ENCODE data around the gene FAM241B. TPM values are rescaled to one million over a fixed set of nuclear protein-coding genes. Genes with fewer than 3 reads are reported as not detected.

FAM241B gene, protein sequence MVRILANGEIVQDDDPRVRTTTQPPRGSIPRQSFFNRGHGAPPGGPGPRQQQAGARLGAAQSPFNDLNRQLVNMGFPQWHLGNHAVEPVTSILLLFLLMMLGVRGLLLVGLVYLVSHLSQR
- 33.4 TPM for total RNA-seq

DNA sequence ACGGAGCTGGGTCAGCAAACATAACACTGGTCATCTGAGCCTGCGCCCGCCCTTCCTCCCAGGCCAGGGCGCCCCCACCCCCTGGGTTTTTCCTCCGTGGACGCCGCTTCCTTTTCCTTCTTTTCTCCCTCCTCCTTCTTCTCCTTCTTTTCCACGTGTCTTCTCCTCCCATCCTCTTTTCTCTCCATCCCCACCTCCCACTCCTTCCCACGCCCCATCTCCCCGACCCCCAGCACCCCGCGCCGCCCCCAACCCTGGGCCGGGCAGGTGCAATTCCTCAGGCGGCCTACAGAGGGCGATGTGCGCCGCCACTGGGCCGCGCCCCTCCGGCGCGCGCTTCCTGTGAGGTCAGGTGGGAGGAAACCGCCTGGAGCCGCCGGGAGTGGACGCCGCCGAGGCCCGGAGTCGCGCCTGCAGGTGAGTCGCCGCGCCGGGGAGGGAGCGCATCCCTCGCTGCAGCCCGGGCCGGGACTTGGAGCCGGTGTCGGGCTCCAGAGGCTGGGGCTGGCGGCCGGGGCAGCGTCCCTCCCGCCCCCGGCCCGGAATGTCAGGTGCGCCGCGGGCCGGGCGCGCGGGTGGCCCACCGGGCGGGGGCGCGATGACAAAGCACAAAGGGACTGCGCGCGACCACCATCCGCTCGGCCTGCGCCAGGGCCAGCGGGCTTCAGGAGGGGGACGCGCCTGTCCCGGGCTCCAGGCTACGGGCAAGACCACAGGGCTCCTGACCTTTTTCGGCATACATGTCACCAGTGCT lies at the start of gene FAM241B:
Gene FAM241B, plus strand, starts transcription at position 351 of the 754 bp plus-strand sequence. CDS start 1,497 bp downstream, outside the sequence.

Other genes starting within 250 kb of the FAM241B start
- 1.2 TPM for gene TACR2, start 213.3 kb upstream of the FAM241B start, total RNA-seq
- 10.6 TPM for gene TSPAN15, start 178.8 kb upstream of the FAM241B start, total RNA-seq
- not detected for gene NEUROG3, start 56.8 kb upstream of the FAM241B start, total RNA-seq
- 1.8 TPM for gene COL13A1, start 171.7 kb downstream of the FAM241B start, total RNA-seq

Data from diencephalon (tissue), 1 donor.